Prostate gland (tissue), 2 donors: ENCODE results near the gene GPX5.

Experiments
- POLR2A ChIP-seq: fragments of 450-650 bp; IDR thresholded peaks from one replicate; pipeline ENCODE4 v1.6.1; 2016; ENCODE audit warnings: antibody characterized with exemption, mild to moderate bottlenecking
- TF ChIP-seq, protein P1 (sequence below), 4 experiments: fragments of 200-600 bp in 2 of 4; fragments of 450-650 bp in 2 of 4; sonication (generic) in 2 of 4; IDR thresholded peaks; 1 replicate in 3 of 4; 2 replicates in 1 of 4; pipeline ENCODE4 v1.5.1; 2016 to 2019; ENCODE audit warnings: antibody characterized with exemption in 4 of 4, mild to moderate bottlenecking in 2 of 4, moderate library complexity in 2 of 4

DNA sequence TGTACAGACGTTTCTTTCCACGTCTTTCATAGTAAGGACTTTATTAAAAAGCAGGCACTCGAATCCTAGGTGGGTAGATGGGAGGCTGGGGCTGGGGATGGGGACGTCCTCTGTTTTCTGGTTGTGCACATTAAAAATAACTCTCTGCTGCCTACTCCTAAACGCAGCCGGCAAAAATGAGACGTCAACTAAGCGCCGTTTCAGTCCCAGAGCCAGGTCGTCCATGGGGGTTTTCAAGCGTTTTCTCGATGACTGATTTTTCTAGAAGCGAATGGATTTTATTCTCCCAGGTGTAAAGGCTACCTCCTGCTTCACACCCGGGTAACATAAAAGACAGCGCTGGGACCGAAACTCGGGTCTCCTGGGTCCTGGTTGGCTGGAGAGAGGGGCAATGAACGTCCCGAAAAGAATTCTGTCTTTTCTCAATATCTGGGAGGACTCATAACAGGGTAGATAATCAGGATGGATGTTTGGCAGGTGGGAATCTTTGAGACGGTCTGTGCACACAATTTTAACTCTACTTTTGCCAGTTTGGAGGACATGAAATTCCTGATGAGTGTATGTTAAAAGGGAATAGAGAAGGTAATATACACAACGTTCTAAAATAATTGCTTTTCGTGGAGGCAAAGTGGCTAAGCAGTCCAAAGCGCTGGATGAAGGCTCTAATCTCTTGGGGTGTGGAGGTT, 35.3 kb upstream of the GPX5 start:
- TF ChIP-seq POLR2A, result no peak
- TF ChIP-seq, protein P1, sequence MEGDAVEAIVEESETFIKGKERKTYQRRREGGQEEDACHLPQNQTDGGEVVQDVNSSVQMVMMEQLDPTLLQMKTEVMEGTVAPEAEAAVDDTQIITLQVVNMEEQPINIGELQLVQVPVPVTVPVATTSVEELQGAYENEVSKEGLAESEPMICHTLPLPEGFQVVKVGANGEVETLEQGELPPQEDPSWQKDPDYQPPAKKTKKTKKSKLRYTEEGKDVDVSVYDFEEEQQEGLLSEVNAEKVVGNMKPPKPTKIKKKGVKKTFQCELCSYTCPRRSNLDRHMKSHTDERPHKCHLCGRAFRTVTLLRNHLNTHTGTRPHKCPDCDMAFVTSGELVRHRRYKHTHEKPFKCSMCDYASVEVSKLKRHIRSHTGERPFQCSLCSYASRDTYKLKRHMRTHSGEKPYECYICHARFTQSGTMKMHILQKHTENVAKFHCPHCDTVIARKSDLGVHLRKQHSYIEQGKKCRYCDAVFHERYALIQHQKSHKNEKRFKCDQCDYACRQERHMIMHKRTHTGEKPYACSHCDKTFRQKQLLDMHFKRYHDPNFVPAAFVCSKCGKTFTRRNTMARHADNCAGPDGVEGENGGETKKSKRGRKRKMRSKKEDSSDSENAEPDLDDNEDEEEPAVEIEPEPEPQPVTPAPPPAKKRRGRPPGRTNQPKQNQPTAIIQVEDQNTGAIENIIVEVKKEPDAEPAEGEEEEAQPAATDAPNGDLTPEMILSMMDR (IDR thresholded peaks at IDR 0.05), result no peak
